IMR-90 (cell line): Measurements from ENCODE around the gene CEP85. TPM values are rescaled to one million over a fixed set of nuclear protein-coding genes. Genes with fewer than 3 reads are reported as not detected.

Experiments
- ATAC-seq: fragments of 200-7000 bp; cut with Tn5 transposase; 2 replicates; pipeline ENCODE4 v1.9.1; 2020; ENCODE audit warnings: low read depth, mild to moderate bottlenecking, moderate library complexity
- BruUV-seq: library from RNA; stranded (reverse); fragments of 400-500 nt; replicated peaks from 2 replicates; lab custom pipeline; 2021; lab: Mats Ljungman, UMichigan
- CTCF ChIA-PET: fragments of 300-600 bp; formaldehyde crosslinking; extraction: SDS; loops from one replicate; lab custom pipeline; 2021; ENCODE audit warnings: antibody characterized with exemption; lab: Yijun Ruan, JAX
- POLR2A ChIA-PET: fragments of 300-600 bp; sonication (Branson Sonifier 250); formaldehyde crosslinking; loops from one replicate; lab custom pipeline; 2022; ENCODE audit warnings: antibody characterized with exemption; ENCODE audit not compliant: unreplicated experiment; lab: Charles Lee
- DNase-seq: peaks from one replicate; pipeline ENCODE4 v3.0.0; 2013
- H2AFZ ChIP-seq: replicated peaks from 2 replicates; pipeline ENCODE3; 2013; ENCODE audit warnings: low read length, mild to moderate bottlenecking; ENCODE audit not compliant: poor library complexity
- H2AK5ac ChIP-seq: 2 replicates; pipeline ENCODE4 v1.6.1; 2013; ENCODE audit warnings: low read depth, low read length, inconsistent platforms
- H2AK9ac ChIP-seq: replicated peaks from 2 replicates; pipeline ENCODE3; 2013; ENCODE audit warnings: mild to moderate bottlenecking, low read depth, low read length, moderate library complexity; ENCODE audit not compliant: poor library complexity
- H2BK120ac ChIP-seq: 2 replicates; pipeline ENCODE4 v1.6.1; 2013; ENCODE audit warnings: low read depth, low read length, inconsistent platforms
- H2BK15ac ChIP-seq: 3 replicates; pipeline ENCODE4 v1.6.1; 2013; ENCODE audit warnings: low read depth, low read length, inconsistent platforms
- H2BK20ac ChIP-seq: 2 replicates; pipeline ENCODE4 v1.6.1; 2013; ENCODE audit warnings: low read depth, mild to moderate bottlenecking, inconsistent platforms, low read length, moderate library complexity
- H2BK5ac ChIP-seq: 2 replicates; pipeline ENCODE4 v1.6.1; 2013; ENCODE audit warnings: mild to moderate bottlenecking, low read depth, low read length, inconsistent platforms; ENCODE audit not compliant: poor library complexity, severe bottlenecking
- H3K14ac ChIP-seq: replicated peaks from 2 replicates; pipeline ENCODE4 v1.6.1; 2013; ENCODE audit warnings: low read depth, low read length, inconsistent platforms
- H3K18ac ChIP-seq: 2 replicates; pipeline ENCODE4 v1.6.1; 2013; ENCODE audit warnings: low read depth, low read length, control low read depth
- H3K23ac ChIP-seq: 2 replicates; pipeline ENCODE4 v1.6.1; 2013; ENCODE audit warnings: low read depth, low read length, inconsistent platforms
- H3K27ac ChIP-seq: 2 replicates; pipeline ENCODE4 v1.5.1; 2013; ENCODE audit warnings: mild to moderate bottlenecking, control low read depth, low read length; ENCODE audit not compliant: insufficient read depth
- H3K27me3 ChIP-seq: 2 replicates; pipeline ENCODE4 v1.6.1; 2013; ENCODE audit warnings: low read length; ENCODE audit not compliant: control insufficient read depth, insufficient read depth
- H3K36me3 ChIP-seq: 2 replicates; pipeline ENCODE4 v1.6.1; 2013; ENCODE audit warnings: low read length, mixed read lengths; ENCODE audit not compliant: control insufficient read depth, insufficient read depth
- H3K4ac ChIP-seq: 2 replicates; pipeline ENCODE4 v1.6.1; 2013; ENCODE audit warnings: low read depth, low read length, inconsistent platforms
- H3K4me1 ChIP-seq: 2 replicates; pipeline ENCODE4 v1.6.1; 2013; ENCODE audit warnings: low read length, mixed read lengths; ENCODE audit not compliant: control insufficient read depth, insufficient read depth
- H3K4me2 ChIP-seq: 2 replicates; pipeline ENCODE4 v1.6.1; 2013; ENCODE audit warnings: low read depth, mild to moderate bottlenecking, control low read depth, low read length, moderate library complexity
- H3K4me3 ChIP-seq: 2 replicates; pipeline ENCODE4 v1.5.1; 2013; ENCODE audit warnings: low read depth, mild to moderate bottlenecking, control low read depth, low read length, moderate library complexity; ENCODE audit not compliant: insufficient read depth
- H3K56ac ChIP-seq: 2 replicates; pipeline ENCODE4 v1.6.1; 2013; ENCODE audit warnings: low read length, inconsistent platforms; ENCODE audit not compliant: insufficient read depth; ENCODE audit errors: extremely low read depth
- H3K79me1 ChIP-seq, 2 experiments: 2 replicates each; pipeline ENCODE4 v1.6.1; 2013; ENCODE audit warnings: low read length in 2 of 2, inconsistent platforms in 1 of 2, low read depth in 1 of 2
- H3K9ac ChIP-seq: 2 replicates; pipeline ENCODE4 v1.6.1; 2013; ENCODE audit warnings: low read depth, low read length, control low read depth
- H3K9me1 ChIP-seq: 2 replicates; pipeline ENCODE4 v1.6.1; 2013; ENCODE audit warnings: low read length, inconsistent platforms; ENCODE audit not compliant: insufficient read depth
- H3K9me3 ChIP-seq: 2 replicates; pipeline ENCODE4 v1.6.1; 2013; ENCODE audit warnings: low read length; ENCODE audit not compliant: control insufficient read depth, insufficient read depth
- H4K20me1 ChIP-seq: 2 replicates; pipeline ENCODE4 v1.6.1; 2013; ENCODE audit warnings: low read length, inconsistent platforms; ENCODE audit not compliant: insufficient read depth
- H4K5ac ChIP-seq: 2 replicates; pipeline ENCODE4 v1.6.1; 2013; ENCODE audit warnings: mild to moderate bottlenecking, low read depth, low read length, control low read depth
- H4K8ac ChIP-seq, 2 experiments: 2 replicates each; pipeline ENCODE4 v1.6.1; 2013; ENCODE audit warnings: low read depth in 2 of 2, low read length in 2 of 2, control low read depth in 1 of 2, inconsistent platforms in 1 of 2
- H4K91ac ChIP-seq: 2 replicates; pipeline ENCODE4 v1.6.1; 2013; ENCODE audit warnings: low read depth, low read length, inconsistent platforms; ENCODE audit not compliant: insufficient read depth
- BHLHE40 ChIP-seq: fragments of 150-350 bp; IDR thresholded peaks from 2 replicates; pipeline ENCODE4 v1.6.1; 2016; ENCODE audit warnings: mild to moderate bottlenecking, low read depth, low read length
- CEBPB ChIP-seq: IDR thresholded peaks from 2 replicates; pipeline ENCODE4 v1.6.1; 2012; ENCODE audit warnings: low read depth, low read length, improper control_type of control experiment
- CHD1 ChIP-seq: IDR thresholded peaks from 2 replicates; pipeline ENCODE4 v1.6.1; 2012; ENCODE audit warnings: low read depth, low read length, improper control_type of control experiment
- FOS ChIP-seq: fragments of 150-350 bp; IDR thresholded peaks from 2 replicates; pipeline ENCODE4 v1.6.1; 2016; ENCODE audit warnings: low read depth, low read length
- MAZ ChIP-seq: IDR thresholded peaks from 2 replicates; pipeline ENCODE4 v1.6.1; 2012; ENCODE audit warnings: low read depth, mild to moderate bottlenecking, low read length, improper control_type of control experiment, moderate library complexity, borderline replicate concordance
- MXI1 ChIP-seq: IDR thresholded peaks from 2 replicates; pipeline ENCODE4 v1.6.1; 2012; ENCODE audit warnings: low read depth, mild to moderate bottlenecking, low read length, moderate library complexity, borderline replicate concordance
- POLR2A ChIP-seq: IDR thresholded peaks from 2 replicates; pipeline ENCODE4 v1.6.1; 2012; ENCODE audit warnings: mild to moderate bottlenecking, low read depth, low read length
- RCOR1 ChIP-seq: IDR thresholded peaks from 2 replicates; pipeline ENCODE4 v1.6.1; 2012; ENCODE audit warnings: mild to moderate bottlenecking, low read length, improper control_type of control experiment; ENCODE audit not compliant: insufficient replicate concordance
- RFX5 ChIP-seq: IDR thresholded peaks from 2 replicates; pipeline ENCODE4 v1.8.0; 2012; ENCODE audit warnings: low read depth, mild to moderate bottlenecking, low read length, moderate library complexity
- USF2 ChIP-seq: fragments of 150-350 bp; IDR thresholded peaks from 2 replicates; pipeline ENCODE4 v1.6.1; 2017; ENCODE audit warnings: mild to moderate bottlenecking, antibody characterized with exemption, low read length, low read depth
- WGBS, 2 experiments: methylation state at CpG; one replicate each; pipeline versions ENCODE4 v1.1.5 to v1.1.7; 2013; ENCODE audit warnings: missing lambda C conversion rate in 2 of 2; ENCODE audit not compliant: insufficient read length in 1 of 2; ENCODE audit errors: extremely low coverage in 2 of 2; 5-methylcytosine and 5-hydroxymethylcytosine counted together
- dilution Hi-C: fragments of 300-500 bp; cut with HindIII; formaldehyde crosslinking; loops from one replicate; pipeline ENCODE4 v1.14.3; 2018; ENCODE audit warnings: low sequenced_read_pairs; ENCODE audit not compliant: unreplicated experiment
- in situ Hi-C: fragments of 300-500 bp; cut with MboI; formaldehyde crosslinking; loops from 3 replicates; pipeline ENCODE4 v1.14.3; 2019; ENCODE audit warnings: low sequenced_read_pairs, inconsistent platforms, mixed read lengths
- intact Hi-C: fragments of 100-400 bp; cut with micrococcal nuclease; formaldehyde crosslinking; loops from 2 replicates; pipeline ENCODE4 v1.10.0; 2022
- polyA plus RNA-seq, 3 experiments: library from polyadenylated mRNA; depleted of rRNA; stranded (reverse); fragments of >200 nt; gene quantifications; 2 replicates each; pipeline ENCODE4 v1.2.3, GENCODE V29; 2012; ENCODE audit warnings: low replicate concordance in 1 of 3
- total RNA-seq: library from RNA; depleted of rRNA; stranded (reverse); fragments of >200 nt; gene quantifications from 2 replicates; pipeline ENCODE4 v1.2.3, GENCODE V29; 2012

CEP85 gene
- total and polyA plus RNA-seq, 2 of the 4 experiments (the other 2 are of a cell fraction), result 11.5 to 11.8 TPM

GRCh38 chr1:26189751-26190275, 44.2 kb upstream of the CEP85 start:
- WGBS, 2 experiments, result no CpG with 5 or more reads among the region's 7 CpGs
- POLR2A ChIA-PET, result interaction anchor here (0.7 kb wide), 1 partner anchor 22 kb away, joined by 5 read pairs; no protein-coding TSS in a partner anchor

More at GRCh38 chr1:26189751-26190275, 44.2 kb upstream of the CEP85 start:
- Histone ChIP-seq H2BK120ac (no peak overlapping the region), H3K4me3 (no peak overlapping the region), H4K91ac (no peak overlapping the region), H4K20me1 (no peaks in the 10 kb centered on the region), H2BK20ac (no peak overlapping the region), H2AK9ac (no peak overlapping the region), H2AK5ac (no peak overlapping the region), H3K18ac (no peak overlapping the region), H2BK15ac (no peak overlapping the region), H3K9me1 (no peaks in the 10 kb centered on the region), H2AFZ (no peak overlapping the region), H4K5ac (no peak overlapping the region), H3K56ac (no peak overlapping the region), H3K4me2 (no peak overlapping the region), H3K79me1 (no peaks in the 10 kb centered on the region), H3K9me3 (no peaks in the 10 kb centered on the region), H3K36me3 (no peaks in the 10 kb centered on the region), H3K23ac (no peak overlapping the region), H2BK5ac (no peak overlapping the region), H3K4me1 (no peaks in the 10 kb centered on the region), H3K4ac (no peak overlapping the region), H3K9ac (no peak overlapping the region), H3K27me3 (peaks cover 16% of the 10 kb centered on the region), H3K14ac (no peak overlapping the region), H4K8ac (no peak overlapping the region), H3K27ac (no peak overlapping the region)
- intact Hi-C loops (no loop called here), dilution Hi-C loops (no loop called here), in situ Hi-C loops (no loop called here)
- ATAC-seq (no peak), DNase-seq (no peak)
- CTCF ChIA-PET, result interaction anchor here (1.1 kb wide), 1 partner anchor 89 kb away, joined by 3 read pairs; no protein-coding TSS in a partner anchor
- no TSS peak for BruUV-seq
- TF ChIP-seq USF2 (no peak), MAZ (no peak), BHLHE40 (no peak), CHD1 (no peak), RCOR1 (no peak), RFX5 (no peak), MXI1 (no peak), CEBPB (no peak), POLR2A (no peak), FOS (no peak)
